HG03378 (cell line): ENCODE results near the gene CCDC17.

ENCODE experiments used
- ATAC-seq: cut with Tn5 transposase; IDR thresholded peaks from one replicate; pipeline ENCODE4 v1.9.1; 2021; ENCODE audit warnings: mild to moderate bottlenecking, moderate library complexity; ENCODE audit not compliant: unreplicated experiment

The CCDC17 gene

GRCh38 chr1:45623972-45624371 is at the start of gene CCDC17:
TSS of gene CCDC17 (minus strand) at chr1:45624054. CDS start at chr1:45623909, 145 bp downstream.
- ATAC-seq, result no peak

GRCh38 chr1:45669859-45670655 is 46.2 kb upstream of the CCDC17 start:
- ATAC-seq, result no peak

- ATAC-seq, result no peak
These were observed 45.5 kb upstream of the CCDC17 start for GRCh38 chr1:45669379-45669778.

DNA sequence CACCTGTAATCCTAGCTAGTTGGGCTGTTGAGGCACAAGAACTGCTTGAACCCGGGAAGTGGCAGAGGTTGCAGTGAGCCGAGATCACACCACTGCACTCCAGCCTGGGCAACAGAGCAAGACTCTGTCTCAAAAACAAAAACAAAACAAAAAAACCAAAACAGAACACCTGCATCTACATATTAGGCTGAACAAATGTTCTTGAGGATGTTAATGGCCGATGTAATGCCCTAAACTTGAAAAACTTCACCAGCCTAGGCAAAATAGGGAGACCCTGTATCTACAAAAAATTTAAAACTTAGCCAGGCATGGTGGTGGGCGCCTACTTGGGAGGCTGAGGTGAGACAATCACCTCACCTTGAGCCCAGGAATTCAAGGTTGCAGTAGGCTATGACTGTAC is 44.7 kb upstream of the CCDC17 start:
- no peak for ATAC-seq

- no peak for ATAC-seq
These were observed 43.7 kb upstream of the CCDC17 start for GRCh38 chr1:45667321-45668111.

DNA sequence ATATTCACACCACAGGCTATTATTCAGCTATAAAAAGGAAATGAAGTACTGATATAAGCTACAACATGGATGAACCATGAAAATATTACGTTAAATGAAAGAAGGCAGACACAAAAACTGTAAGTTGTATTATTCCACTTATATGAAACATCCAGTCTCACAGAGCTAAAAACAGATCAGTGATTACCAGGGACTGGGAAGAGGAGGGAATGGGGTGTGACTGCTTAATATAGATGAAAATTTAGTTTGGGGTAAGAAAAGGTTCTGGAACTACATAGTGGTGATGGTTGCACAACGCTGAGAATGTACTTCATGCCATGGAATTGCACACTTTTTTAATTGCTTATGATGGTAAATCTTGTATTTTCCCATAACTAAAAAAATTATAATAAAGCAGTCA is 43.0 kb upstream of the CCDC17 start:
- no peak for ATAC-seq

- ATAC-seq, result no peak
These were observed 36.5 kb upstream of the CCDC17 start for GRCh38 chr1:45660336-45660735.

- ATAC-seq, result no peak
These were observed 35.4 kb upstream of the CCDC17 start for GRCh38 chr1:45659222-45659621.

DNA sequence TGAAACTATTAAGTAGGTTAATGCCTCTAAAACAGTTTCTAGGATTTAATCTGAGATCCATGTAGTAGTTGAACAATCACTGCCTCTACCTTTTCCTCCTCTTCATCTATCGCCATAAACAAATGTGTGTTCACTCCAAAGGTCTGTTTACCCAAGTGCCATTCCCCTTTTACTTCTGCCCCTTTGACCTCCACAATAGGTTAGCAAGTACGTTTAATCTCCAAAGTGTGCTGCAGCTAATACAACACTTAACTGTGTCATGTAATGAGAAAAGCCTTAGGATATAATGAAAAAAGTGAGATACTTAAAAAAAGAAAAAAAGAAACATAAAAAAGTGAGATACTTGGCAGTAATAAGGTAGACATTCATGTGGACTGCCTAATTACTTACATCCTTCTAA is 34.3 kb upstream of the CCDC17 start:
- no peak for ATAC-seq

GRCh38 chr1:45656573-45657226 is 32.8 kb upstream of the CCDC17 start:
- no peak for ATAC-seq

GRCh38 chr1:45654540-45655280 is 30.9 kb upstream of the CCDC17 start:
- ATAC-seq, result no peak

- ATAC-seq, result no peak
These were observed 23.6 kb upstream of the CCDC17 start for GRCh38 chr1:45647248-45648021.

DNA sequence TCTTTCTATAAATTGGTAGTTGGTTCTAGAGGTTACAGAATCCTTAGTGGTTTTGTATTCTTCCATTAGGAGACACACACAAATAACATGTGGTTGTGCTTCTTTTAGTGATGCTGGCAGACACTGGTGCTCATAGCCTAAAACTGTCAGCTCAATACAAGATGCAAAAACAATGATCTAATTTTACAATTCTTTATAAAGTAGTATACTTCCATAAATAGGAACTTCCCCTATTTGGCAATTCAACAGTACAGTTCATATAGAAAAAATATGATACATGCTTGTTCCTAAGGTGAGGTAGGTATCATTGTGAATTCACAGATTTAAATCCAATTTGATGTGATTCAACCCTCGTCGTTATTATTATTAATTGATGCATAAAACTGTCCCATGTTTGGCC is 20.8 kb upstream of the CCDC17 start:
- no peak for ATAC-seq

DNA sequence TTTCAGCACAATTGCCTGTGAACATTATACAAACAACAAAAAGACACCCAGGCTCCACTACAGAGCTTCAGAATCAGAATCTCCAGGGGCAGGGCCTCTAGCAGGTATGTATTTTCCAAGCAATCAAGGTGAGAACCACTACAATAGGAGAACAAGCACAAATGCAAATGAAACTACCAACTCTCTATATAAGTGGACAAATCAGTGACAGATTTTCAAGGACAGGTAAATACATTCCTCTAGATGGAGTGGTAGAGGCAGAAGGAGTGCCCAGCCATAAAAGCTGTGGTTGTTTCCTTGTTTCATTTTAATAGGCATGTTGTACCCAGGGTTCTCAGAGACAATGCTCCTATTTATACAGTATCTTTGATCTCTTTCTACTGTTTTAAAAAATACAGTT is 20.1 kb upstream of the CCDC17 start:
- no peak for ATAC-seq

GRCh38 chr1:45643321-45643720 is 19.5 kb upstream of the CCDC17 start:
- no peak for ATAC-seq

DNA sequence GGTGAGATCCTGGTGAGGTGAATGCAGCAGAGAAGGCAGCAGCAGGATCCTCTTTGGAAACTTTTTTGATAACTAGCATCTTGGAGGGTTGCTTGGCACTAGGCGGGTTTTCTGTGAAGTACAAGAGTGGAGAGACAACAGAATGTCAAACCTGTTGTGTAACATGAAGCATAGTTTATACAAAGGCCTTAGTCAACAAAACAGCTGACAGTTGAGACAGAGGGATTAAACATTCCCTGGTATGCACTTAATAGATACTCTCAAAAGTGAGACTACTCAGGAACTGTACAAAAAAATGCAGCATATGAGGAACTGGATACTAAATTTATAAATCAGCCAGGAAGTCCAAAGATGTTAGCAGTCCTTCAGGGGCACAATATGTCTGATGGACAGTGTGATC is 16.4 kb upstream of the CCDC17 start:
- no peak for ATAC-seq

DNA sequence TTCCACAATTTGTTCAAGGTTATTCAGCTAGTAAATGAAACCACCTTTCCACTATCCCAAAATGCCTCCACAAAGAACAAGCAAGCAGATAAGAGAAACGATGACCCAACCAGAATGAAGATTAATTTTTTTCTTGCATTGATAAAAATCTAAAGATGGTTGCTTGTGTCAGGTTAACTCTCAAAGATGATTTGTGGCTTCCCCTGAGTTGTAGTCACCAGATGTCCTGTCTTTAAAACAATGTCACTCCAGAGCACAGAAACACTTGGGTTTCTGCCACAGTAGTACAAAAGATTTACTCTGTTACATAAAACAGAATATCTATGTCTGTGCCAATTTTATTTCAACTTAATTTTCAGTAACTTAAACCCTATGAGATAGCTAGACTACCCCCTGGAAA is 11.4 kb upstream of the CCDC17 start:
- no peak for ATAC-seq

- no peak for ATAC-seq
These were observed 6.6 kb upstream of the CCDC17 start for GRCh38 chr1:45630429-45630828.

GRCh38 chr1:45629035-45629434 is 5.2 kb upstream of the CCDC17 start:
- ATAC-seq, result no peak
